PC-3 (cell line): ENCODE measurements around the gene POU4F1.

Experiments used
- CTCF ChIP-seq: fragments of 300-600 bp; sonication (generic); conservative IDR thresholded peaks from 2 replicates; pipeline ENCODE4 v1.5.1; 2017; ENCODE audit warnings: antibody characterized with exemption, low read depth, mild to moderate bottlenecking, low read length
- EZH2 ChIP-seq: fragments of 300-600 bp; sonication (generic); IDR thresholded peaks from one replicate; pipeline ENCODE4 v1.6.1; 2017; ENCODE audit warnings: antibody characterized with exemption, mild to moderate bottlenecking, low read length; ENCODE audit not compliant: unreplicated experiment
- EZH2phosphoT487 ChIP-seq: fragments of 300-600 bp; sonication (generic); IDR thresholded peaks from 2 replicates; pipeline ENCODE4 v1.6.1; 2018; ENCODE audit warnings: mild to moderate bottlenecking, antibody characterized with exemption, low read length, borderline replicate concordance

GRCh38 chr13:78625384-78625783 lies 22.0 kb upstream of the POU4F1 start:
- TF ChIP-seq CTCF = no peak
- TF ChIP-seq EZH2 = no peak
- no peak for TF ChIP-seq EZH2phosphoT487
